ENCODE data around the gene RASSF5.

DNA sequence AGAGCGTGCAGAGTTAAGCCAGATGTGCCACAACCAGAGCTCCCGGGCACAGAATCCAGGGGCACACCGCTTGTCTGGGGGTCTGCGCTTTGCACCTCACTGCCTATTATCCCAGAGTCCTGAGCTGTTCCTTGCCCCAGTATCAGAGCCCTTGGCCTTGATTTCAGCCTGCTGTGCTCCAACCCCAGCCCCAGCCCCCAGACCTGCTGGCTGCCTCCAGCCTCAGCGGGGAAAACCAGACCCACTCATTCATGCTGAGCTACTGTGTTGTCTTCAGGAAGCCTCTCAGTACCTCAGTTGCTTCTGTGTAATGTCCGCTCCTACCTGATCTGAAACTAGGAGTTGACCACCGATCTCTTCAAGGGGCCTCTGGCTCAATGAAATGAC, 35.9 kb upstream of the RASSF5 start:
- no peak for TF ChIP-seq POLR2A (IDR thresholded peaks at IDR 0.05)
- TF ChIP-seq, protein P1, sequence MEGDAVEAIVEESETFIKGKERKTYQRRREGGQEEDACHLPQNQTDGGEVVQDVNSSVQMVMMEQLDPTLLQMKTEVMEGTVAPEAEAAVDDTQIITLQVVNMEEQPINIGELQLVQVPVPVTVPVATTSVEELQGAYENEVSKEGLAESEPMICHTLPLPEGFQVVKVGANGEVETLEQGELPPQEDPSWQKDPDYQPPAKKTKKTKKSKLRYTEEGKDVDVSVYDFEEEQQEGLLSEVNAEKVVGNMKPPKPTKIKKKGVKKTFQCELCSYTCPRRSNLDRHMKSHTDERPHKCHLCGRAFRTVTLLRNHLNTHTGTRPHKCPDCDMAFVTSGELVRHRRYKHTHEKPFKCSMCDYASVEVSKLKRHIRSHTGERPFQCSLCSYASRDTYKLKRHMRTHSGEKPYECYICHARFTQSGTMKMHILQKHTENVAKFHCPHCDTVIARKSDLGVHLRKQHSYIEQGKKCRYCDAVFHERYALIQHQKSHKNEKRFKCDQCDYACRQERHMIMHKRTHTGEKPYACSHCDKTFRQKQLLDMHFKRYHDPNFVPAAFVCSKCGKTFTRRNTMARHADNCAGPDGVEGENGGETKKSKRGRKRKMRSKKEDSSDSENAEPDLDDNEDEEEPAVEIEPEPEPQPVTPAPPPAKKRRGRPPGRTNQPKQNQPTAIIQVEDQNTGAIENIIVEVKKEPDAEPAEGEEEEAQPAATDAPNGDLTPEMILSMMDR (IDR thresholded peaks at IDR 0.05): no peak
